H9 (cell line): Measurements from ENCODE around the gene MAPT. TPM values are rescaled to one million over a fixed set of nuclear protein-coding genes. Genes with fewer than 3 reads are reported as not detected.

ENCODE experiments used
- DNase-seq: peaks from one replicate; pipeline ENCODE4 v3.0.0-alpha.2; 2017
- H2AFZ ChIP-seq: one replicate; pipeline ENCODE4 v1.6.1; 2013; ENCODE audit warnings: mild to moderate bottlenecking, low read length, control low read depth, moderate library complexity
- H2AK5ac ChIP-seq: 2 replicates; pipeline ENCODE4 v1.6.1; 2013; ENCODE audit warnings: low read length, control low read depth, mixed read lengths; ENCODE audit not compliant: insufficient read length
- H2BK120ac ChIP-seq: one replicate; pipeline ENCODE4 v1.6.1; 2013; ENCODE audit warnings: low read depth, mild to moderate bottlenecking, low read length, control low read depth, inconsistent platforms; ENCODE audit not compliant: poor library complexity, severe bottlenecking
- H2BK12ac ChIP-seq: 2 replicates; pipeline ENCODE4 v1.6.1; 2013; ENCODE audit warnings: low read length, control low read depth, mixed read lengths, low read depth; ENCODE audit not compliant: insufficient read length
- H2BK15ac ChIP-seq: 2 replicates; pipeline ENCODE4 v1.6.1; 2013; ENCODE audit warnings: low read depth, low read length, control low read depth
- H2BK20ac ChIP-seq: one replicate; pipeline ENCODE4 v1.6.1; 2013; ENCODE audit warnings: low read depth, mild to moderate bottlenecking, low read length, control low read depth, inconsistent platforms; ENCODE audit not compliant: poor library complexity, severe bottlenecking
- H2BK5ac ChIP-seq: 2 replicates; pipeline ENCODE4 v1.6.1; 2013; ENCODE audit warnings: low read length, control low read depth, mixed read lengths; ENCODE audit not compliant: insufficient read length
- H3K14ac ChIP-seq: 2 replicates; pipeline ENCODE4 v1.6.1; 2013; ENCODE audit warnings: low read length, control low read depth; ENCODE audit not compliant: insufficient read depth
- H3K18ac ChIP-seq: 2 replicates; pipeline ENCODE4 v1.6.1; 2013; ENCODE audit warnings: low read depth, mild to moderate bottlenecking, mixed read lengths, low read length, control low read depth; ENCODE audit not compliant: insufficient read length
- H3K23ac ChIP-seq: 2 replicates; pipeline ENCODE4 v1.6.1; 2013; ENCODE audit warnings: low read length, control low read depth, mixed read lengths, low read depth; ENCODE audit not compliant: insufficient read length
- H3K23me2 ChIP-seq: 2 replicates; pipeline ENCODE4 v1.6.1; 2013; ENCODE audit warnings: low read depth, mild to moderate bottlenecking, mixed read lengths, low read length, control low read depth; ENCODE audit not compliant: insufficient read length, poor library complexity, severe bottlenecking
- H3K27ac ChIP-seq: 2 replicates; pipeline ENCODE4 v1.5.1; 2013; ENCODE audit warnings: low read length, control low read depth, mixed read lengths, low read depth; ENCODE audit not compliant: insufficient read length
- H3K27me3 ChIP-seq: 2 replicates; pipeline ENCODE4 v1.6.1; 2013; ENCODE audit warnings: low read length, control low read depth, inconsistent platforms; ENCODE audit not compliant: insufficient read depth
- H3K4ac ChIP-seq: 2 replicates; pipeline ENCODE4 v1.6.1; 2013; ENCODE audit warnings: low read depth, mild to moderate bottlenecking, control low read depth, inconsistent platforms, low read length, moderate library complexity
- H3K4me1 ChIP-seq: 2 replicates; pipeline ENCODE4 v1.6.1; 2013; ENCODE audit warnings: low read length, control low read depth, inconsistent platforms; ENCODE audit not compliant: insufficient read depth
- H3K4me2 ChIP-seq: 2 replicates; pipeline ENCODE4 v1.6.1; 2013; ENCODE audit warnings: low read length, control low read depth, mixed read lengths; ENCODE audit not compliant: insufficient read length, insufficient read depth
- H3K56ac ChIP-seq: 2 replicates; pipeline ENCODE4 v1.6.1; 2013; ENCODE audit warnings: low read depth, mild to moderate bottlenecking, mixed read lengths, low read length, control low read depth; ENCODE audit not compliant: insufficient read length
- H3K79me1 ChIP-seq: 2 replicates; pipeline ENCODE4 v1.6.1; 2013; ENCODE audit warnings: low read depth, mild to moderate bottlenecking, moderate library complexity, low read length, control low read depth, inconsistent platforms; ENCODE audit not compliant: insufficient read depth, poor library complexity, severe bottlenecking
- H3K79me2 ChIP-seq: 2 replicates; pipeline ENCODE4 v1.6.1; 2013; ENCODE audit warnings: low read length, control low read depth, inconsistent platforms; ENCODE audit not compliant: insufficient read depth
- H3K9ac ChIP-seq: 2 replicates; pipeline ENCODE4 v1.6.1; 2013; ENCODE audit warnings: low read length, control low read depth, mixed read lengths; ENCODE audit not compliant: insufficient read length; ENCODE audit errors: extremely low read depth
- H3K9me3 ChIP-seq: one replicate; pipeline ENCODE4 v1.6.1; 2013; ENCODE audit warnings: low read depth, low read length, inconsistent platforms; ENCODE audit not compliant: control insufficient read depth
- H3T11ph ChIP-seq: one replicate; pipeline ENCODE4 v1.6.1; 2013; ENCODE audit warnings: mild to moderate bottlenecking, low read length, control low read depth, inconsistent platforms
- H4K20me1 ChIP-seq: one replicate; pipeline ENCODE4 v1.6.1; 2013; ENCODE audit not compliant: control insufficient read depth, insufficient read length, insufficient read depth
- H4K5ac ChIP-seq: 2 replicates; pipeline ENCODE4 v1.6.1; 2013; ENCODE audit warnings: low read depth, mild to moderate bottlenecking, mixed read lengths, low read length, control low read depth; ENCODE audit not compliant: insufficient read length
- H4K8ac ChIP-seq: replicated peaks from 2 replicates; pipeline ENCODE4 v1.6.1; 2013; ENCODE audit warnings: low read length, control low read depth, mixed read lengths, low read depth; ENCODE audit not compliant: insufficient read length
- H4K91ac ChIP-seq: 2 replicates; pipeline ENCODE4 v1.6.1; 2013; ENCODE audit warnings: low read depth, mild to moderate bottlenecking, moderate library complexity, mixed read lengths, low read length, control low read depth; ENCODE audit not compliant: insufficient read length
- H3K27ac Mint-ChIP-seq, 3 experiments: 2 replicates in 2 of 3; 3 replicates in 1 of 3; pipeline ENCODE4 v1.8.0; 2020 to 2021; ENCODE audit warnings: mixed read lengths in 3 of 3, mild to moderate bottlenecking in 1 of 3, moderate library complexity in 1 of 3
- H3K27me3 Mint-ChIP-seq: 2 replicates; pipeline ENCODE4 v1.8.0; 2021; ENCODE audit warnings: low read depth, mild to moderate bottlenecking, moderate library complexity, mixed read lengths
- H3K36me3 Mint-ChIP-seq, 3 experiments: 2 replicates in 2 of 3; 3 replicates in 1 of 3; pipeline ENCODE4 v1.8.0; 2020 to 2021; ENCODE audit warnings: low read depth in 3 of 3, mixed read lengths in 3 of 3; ENCODE audit not compliant: insufficient read depth in 1 of 3
- H3K4me1 Mint-ChIP-seq, 2 experiments: 2 replicates each; pipeline ENCODE4 v1.8.0; 2020; ENCODE audit warnings: mixed read lengths in 2 of 2
- H3K4me3 Mint-ChIP-seq, 2 experiments: 2 replicates in 1 of 2; 3 replicates in 1 of 2; pipeline ENCODE4 v1.8.0; 2020 to 2021; ENCODE audit warnings: mild to moderate bottlenecking in 2 of 2, mixed read lengths in 2 of 2, moderate library complexity in 1 of 2
- H3K9me3 Mint-ChIP-seq, 2 experiments: 2 replicates in 1 of 2; 3 replicates in 1 of 2; pipeline ENCODE4 v1.8.0; 2020; ENCODE audit warnings: mild to moderate bottlenecking in 2 of 2, mixed read lengths in 2 of 2, moderate library complexity in 1 of 2
- CTCF ChIP-seq: fragments of 200-600 bp; sonication (generic); conservative IDR thresholded peaks from 3 replicates; pipeline ENCODE4 v1.8.0; 2021; ENCODE audit warnings: antibody characterized with exemption, mild to moderate bottlenecking
- WGBS: extraction: QIAGEN DNeasy Blood & Tissue Kit; methylation state at CpG from one replicate; pipeline ENCODE4 v1.1.7; 2013; ENCODE audit warnings: missing lambda C conversion rate, low lambda C conversion rate, mixed read lengths; ENCODE audit not compliant: insufficient read length; ENCODE audit errors: extremely low coverage; 5-methylcytosine and 5-hydroxymethylcytosine counted together
- total RNA-seq: library from RNA; stranded (reverse); gene quantifications from 2 replicates; pipeline ENCODE4 v1.2.1, GENCODE V29; 2021

Gene MAPT
- total RNA-seq, 1 experiment from 2014 or later, result 1.6 TPM

DNA sequence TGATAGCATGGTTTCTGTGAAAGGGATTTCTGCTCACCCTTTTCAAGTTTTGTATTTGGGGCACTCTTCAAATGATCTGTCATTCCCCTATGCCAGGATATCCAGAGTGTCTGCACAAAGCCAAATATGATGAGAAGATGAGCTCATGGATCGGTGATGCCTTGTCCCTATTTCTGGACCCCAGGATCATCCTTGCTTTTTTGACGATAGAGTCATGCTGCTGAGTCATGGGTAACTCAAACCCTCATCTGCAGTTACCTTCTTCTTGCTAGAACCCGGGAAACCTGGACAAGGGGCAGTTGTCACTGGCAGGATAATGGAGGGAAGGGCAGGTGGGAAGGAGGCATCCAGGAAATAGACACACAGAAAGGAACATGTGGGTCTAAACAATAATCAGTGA is 17.8 kb upstream of the MAPT start:
- Histone ChIP-seq H2AK5ac (no peak overlapping the region), H3K56ac (no peak overlapping the region), H4K5ac (no peak overlapping the region), H3K27ac (no peak overlapping the region), H3K4ac (no peak overlapping the region), H2BK20ac (no peak overlapping the region), H4K91ac (no peak overlapping the region), H3K79me1 (no peaks in the 10 kb centered on the region), H4K8ac (no peak overlapping the region), H2BK15ac (no peak overlapping the region), H3K27me3 (no peaks in the 10 kb centered on the region), H3K14ac (no peak overlapping the region), H3K9ac (no peak overlapping the region), H3K9me3 (no peaks in the 10 kb centered on the region), H3K79me2 (no peaks in the 10 kb centered on the region), H4K20me1 (no peaks in the 10 kb centered on the region), H3K4me2 (no peak overlapping the region), H3K4me1 (no peaks in the 10 kb centered on the region), H3K23ac (no peak overlapping the region), H3T11ph (no peak overlapping the region), H2AFZ (no peak overlapping the region), H3K23me2 (no peaks in the 10 kb centered on the region), H3K18ac (no peak overlapping the region), H2BK12ac (no peak overlapping the region), H2BK120ac (no peak overlapping the region), H2BK5ac (no peak overlapping the region)
- no peak for DNase-seq
- TF ChIP-seq CTCF, result no peak
- H3K27ac Mint-ChIP-seq, result no peak overlapping the region
- H3K9me3 Mint-ChIP-seq, result no peaks in the 10 kb centered on the region
- peaks cover 24% of the 10 kb centered on the region for H3K27me3 Mint-ChIP-seq
- H3K4me1 Mint-ChIP-seq, result peaks cover under 1 to 2% of the 10 kb centered on the region in 2 experiments; a peak in 2 of 4 replicates
- no CpG with 5 or more reads among the region's 3 CpGs for WGBS
- no peak overlapping the region for H3K4me3 Mint-ChIP-seq
- H3K36me3 Mint-ChIP-seq, result no peaks in the 10 kb centered on the region
